NCI-H748 (cell line): ENCODE data around the gene EFNA5.

Experiments
- DNase-seq: peaks from one replicate; lab custom pipeline; 2025; ENCODE audit not compliant: unreplicated experiment; lab: John Stamatoyannopoulos, UW

The EFNA5 gene

DNA sequence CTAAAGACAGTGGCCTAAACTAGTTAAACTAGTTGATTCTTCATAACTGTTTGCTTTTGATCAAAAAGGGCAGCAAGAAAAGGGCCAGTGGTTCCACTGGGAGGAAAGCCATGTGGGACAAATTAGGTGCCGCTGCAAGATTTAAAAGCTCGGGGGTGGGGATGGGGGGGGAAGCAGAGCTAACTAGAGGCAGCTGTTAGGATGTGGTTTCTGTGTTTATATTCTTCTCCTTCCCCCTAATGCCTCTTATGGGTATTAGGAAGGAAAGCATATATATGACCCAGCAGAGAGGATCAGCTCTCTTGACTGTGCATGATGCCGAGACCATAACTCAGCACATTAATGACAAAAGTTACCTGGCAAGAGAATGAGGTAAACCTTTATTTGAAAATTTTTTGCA, 65.7 kb downstream of the EFNA5 start:
- no peak for DNase-seq

DNA sequence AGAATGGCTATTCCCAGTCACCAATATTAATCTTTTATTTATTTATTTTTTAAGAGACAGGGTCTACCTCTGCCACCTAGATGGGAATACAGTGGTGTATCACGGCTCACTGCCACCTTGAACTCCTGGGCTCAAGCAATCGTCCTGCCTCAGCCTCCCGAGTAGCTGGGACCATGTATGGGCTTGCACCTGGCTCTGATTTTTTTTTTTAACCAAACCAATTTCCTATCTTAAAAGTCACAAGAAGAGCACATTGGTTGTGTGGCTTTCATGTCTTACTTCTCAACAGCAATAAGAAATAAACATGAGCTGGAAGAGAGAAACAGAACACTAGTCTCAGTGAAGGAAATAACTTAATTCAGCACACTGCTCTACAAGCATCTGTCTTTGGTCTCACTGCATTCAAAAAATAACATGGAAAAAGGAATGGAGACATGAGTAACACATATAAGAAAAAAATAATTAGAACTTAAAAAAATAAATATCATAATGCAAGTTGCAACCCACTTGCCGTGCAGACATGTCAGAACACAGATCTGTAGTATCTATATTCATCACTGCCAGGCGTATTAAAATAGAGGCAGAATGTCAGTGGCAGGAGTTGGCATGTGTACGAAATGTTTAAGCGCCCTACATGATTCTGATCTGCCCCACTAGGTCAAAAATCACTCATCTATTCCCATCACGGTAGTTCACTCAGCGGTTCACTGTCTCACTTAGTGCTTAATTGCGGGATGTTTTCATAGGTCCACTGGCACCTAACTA, 66.4 kb downstream of the EFNA5 start:
- DNase-seq: no peak

DNA sequence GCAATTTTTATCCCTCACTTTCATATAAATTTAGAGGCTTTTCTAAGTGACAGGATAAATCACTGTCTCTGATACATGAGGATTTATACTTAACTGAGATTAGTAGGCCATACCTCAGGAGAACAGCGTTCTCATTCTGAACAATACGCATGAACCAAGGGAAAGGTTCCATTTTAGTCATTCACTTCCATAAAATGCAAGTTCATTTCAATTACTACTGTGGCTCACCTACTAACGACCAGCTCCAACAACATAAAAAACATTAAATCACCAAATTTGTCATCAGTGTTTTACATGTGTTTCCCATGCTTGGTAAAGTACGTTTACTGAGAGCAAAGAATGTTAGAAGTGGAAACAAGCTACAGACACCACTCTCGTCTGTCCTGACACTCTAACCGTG, 67.4 kb downstream of the EFNA5 start:
- DNase-seq: no peak

DNA sequence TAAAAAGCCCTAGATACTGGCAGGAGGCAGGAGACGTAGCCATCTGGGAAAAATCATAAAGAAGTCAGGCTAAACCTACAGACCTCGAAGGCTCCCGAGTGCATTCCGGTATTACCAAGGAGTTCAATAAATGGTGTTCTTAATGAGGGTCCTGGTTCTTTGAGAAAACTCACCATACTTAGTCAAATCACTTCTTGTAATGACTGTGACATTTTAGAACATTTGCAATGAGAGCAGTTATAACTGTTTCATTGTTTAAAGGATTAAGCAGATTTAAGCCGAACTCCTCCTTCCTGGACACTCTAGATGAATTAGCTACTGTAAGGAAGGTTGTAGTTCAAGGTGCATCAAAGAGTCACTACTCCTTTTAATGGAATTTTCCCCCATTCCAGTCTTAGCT, 67.8 kb downstream of the EFNA5 start:
- DNase-seq: no peak

- DNase-seq: no peak
Observed at GRCh38 chr5:107601076-107601475, 69.7 kb downstream of the EFNA5 start.

GRCh38 chr5:107598958-107599357, 71.8 kb downstream of the EFNA5 start:
- peak; percentile 26 for DNase-seq

DNA sequence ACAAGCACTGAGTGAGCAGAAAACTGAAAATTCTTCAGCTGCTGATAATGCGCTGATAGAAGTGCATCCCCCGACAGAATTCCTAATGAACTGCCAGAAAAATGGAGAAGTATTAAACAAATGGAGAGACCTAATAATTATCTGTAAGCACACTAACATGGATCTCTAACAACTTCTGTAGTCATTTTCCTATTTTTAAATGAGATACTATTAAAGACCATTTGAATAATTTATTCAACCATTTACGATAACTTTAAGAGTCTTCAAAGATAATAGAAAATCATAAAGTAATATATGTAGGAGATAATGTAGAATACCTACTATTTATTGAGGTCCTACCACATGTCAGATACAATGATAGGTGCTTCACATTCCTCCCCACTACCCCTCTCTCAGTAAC, 72.9 kb downstream of the EFNA5 start:
- DNase-seq: no peak

DNA sequence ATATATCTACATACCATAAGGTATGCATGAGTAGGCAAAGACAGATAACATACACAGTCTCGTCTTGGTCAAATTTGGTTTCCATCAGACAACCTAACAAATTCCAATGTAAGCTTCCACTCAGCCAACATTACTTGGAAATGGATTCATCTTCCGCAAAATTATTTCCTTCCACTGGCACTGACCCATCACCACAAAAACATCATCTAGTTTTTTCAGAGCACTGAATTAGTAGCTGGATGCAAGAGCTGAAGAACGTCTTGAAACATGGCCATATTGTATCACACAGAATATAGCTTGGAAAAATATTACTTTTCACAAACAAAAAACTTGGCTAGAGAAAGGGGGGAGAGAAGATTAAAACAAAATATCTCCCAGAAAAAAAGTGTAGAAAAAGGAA, 73.5 kb downstream of the EFNA5 start:
- no peak for DNase-seq

- no peak for DNase-seq
Observed at GRCh38 chr5:107594253-107595045, 76.3 kb downstream of the EFNA5 start.

- no peak for DNase-seq
Observed at GRCh38 chr5:107593009-107593408, 77.7 kb downstream of the EFNA5 start.

DNA sequence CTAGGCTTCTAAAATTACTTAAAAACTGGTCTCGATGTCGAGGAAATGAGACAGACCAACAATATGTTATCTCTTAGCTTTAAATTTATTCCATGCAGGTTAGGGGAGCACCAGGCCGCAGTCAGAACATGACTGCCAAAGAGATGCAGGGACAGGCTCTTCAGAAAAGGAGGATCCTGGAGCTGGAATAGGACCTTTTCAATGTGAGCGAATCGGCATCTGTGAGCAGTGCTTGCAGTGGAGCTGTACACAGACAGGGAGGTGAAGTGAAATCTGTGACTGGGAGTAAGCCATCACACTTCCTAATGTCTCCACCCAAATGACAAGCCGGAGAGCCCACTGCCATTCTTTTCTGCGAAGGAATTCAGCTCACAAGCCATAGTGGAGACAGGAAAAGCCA, 78.2 kb downstream of the EFNA5 start:
- no peak for DNase-seq

- DNase-seq: no peak
Observed at GRCh38 chr5:107590686-107591085, 80.1 kb downstream of the EFNA5 start.

DNA sequence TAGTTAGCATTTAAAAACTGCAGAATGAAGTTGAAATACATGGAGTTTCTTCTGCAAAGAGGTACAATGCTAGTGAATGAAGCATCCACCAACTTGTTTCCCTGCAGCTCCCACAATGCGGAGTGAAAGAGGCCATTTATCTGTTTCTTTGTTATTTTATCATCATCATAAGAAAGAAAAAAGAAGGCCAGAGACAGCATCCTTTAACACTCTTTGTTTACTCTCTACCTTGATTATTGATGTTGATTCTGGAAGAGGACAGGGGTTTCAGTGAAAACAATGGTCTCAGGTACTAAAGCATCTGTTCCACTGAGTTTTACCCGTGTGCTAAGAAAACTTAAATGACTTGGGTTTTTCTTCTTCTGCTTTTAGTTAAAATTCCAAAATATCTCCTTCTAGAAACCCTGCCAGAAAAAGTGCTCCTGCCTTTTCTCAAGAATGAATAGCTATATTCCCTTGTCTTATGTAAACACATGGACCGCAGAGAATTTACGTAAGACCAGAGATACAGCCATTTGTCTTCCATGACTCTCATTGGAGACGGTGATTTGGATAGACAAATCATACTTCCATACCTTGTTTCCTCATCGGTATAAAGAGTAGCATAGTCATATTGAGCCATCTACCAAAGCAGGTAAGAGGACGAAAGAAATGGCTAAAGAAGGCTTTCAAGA, 81.1 kb downstream of the EFNA5 start:
- no peak for DNase-seq

DNA sequence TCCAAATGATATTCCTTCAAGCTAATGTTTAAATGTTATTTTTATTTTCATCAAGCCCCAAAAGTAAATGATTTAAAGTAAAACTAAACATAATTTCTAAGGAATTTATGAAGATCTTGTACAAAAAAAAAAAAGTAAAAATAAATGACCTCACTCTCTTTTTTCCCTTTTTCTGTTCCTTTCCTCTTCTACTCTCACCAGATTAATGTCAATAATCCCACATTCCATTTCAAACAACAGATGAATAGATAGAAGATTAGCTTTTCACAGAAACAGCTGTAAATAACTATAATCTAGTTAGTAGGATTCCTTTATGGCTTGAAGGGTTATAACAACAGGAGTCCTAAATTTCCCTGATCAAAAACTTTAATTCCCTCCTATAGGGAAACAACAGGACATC, 88.1 kb downstream of the EFNA5 start:
- DNase-seq: no peak

GRCh38 chr5:107580889-107581820, 89.6 kb downstream of the EFNA5 start:
- no peak for DNase-seq

DNA sequence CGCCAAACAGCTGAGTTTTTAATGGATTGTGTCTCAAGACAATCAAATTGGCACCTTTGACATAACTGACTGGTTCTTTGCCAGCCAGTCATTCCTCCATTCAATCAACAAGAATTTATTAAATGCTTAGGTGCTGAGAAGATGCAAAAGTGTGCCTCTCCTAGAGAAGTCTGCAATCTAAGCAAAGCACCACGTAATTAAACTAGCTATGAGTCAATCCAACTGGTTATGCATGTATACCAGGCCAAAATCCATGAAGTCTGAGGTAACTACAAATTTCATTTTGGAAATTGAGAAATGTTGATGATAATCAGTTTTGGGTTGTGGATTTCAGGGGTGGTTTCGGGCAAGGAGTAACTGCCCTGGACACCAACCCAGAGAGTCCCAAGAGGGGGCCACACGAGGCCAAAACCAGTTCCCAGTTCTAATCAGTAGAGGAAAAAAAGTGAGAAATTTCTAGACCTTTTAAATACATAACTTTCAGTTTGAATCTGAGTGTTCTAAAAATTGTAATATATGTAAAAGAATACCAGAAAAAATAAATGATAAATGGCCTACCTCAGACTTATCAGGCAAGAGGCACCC, 92.6 kb downstream of the EFNA5 start:
- no peak for DNase-seq

GRCh38 chr5:107577394-107577950, 93.3 kb downstream of the EFNA5 start:
- no peak for DNase-seq

DNA sequence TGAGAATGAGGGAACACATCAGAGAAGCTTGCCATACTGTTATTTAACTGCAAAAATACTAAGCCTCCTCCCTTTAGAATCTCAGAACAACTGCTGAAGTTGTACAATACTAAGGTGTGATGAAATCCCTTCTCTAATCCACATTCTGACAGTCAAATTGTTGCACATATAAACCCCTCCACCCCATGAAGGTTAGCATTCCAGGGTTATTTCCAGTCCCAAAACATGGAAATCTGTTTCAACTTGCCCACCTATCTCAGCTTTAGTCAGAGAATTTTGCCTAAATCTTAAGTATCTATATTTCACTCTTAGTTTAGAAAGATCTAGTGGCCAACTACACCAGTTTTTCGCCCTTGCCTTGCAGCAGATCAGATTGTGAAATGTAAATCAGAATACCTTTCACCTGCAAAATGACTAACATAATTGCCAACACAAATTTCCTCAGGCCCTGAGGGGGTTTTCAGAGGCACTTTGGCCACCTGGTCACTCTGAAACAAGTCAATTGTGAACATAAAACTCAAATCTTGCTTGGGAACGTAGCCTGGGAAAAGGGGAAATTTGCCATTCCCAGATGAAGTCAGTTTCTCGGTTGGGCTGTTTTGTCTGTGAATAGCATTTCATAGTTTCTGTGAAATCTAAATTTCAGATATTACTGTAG, 93.9 kb downstream of the EFNA5 start:
- DNase-seq: no peak

DNA sequence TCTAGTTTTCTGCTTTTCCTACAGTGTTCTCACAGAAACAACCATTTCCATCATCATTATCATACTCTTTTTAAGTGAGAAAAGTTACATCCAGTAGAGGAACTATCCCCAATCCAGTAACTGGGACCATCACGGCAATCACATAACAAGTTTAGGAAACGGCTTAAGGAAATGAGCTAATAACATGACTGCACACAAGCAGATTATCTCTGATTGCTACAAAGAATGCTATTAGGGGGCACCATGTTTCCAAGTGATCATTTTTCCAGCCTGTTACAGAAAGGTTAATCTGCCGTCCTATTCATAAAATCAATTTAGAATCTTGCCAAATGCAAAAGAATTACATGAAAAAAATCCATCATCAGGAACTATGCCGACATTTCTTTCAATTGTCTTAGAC, 94.6 kb downstream of the EFNA5 start:
- DNase-seq: no peak

GRCh38 chr5:107574287-107574686, 96.5 kb downstream of the EFNA5 start:
- DNase-seq: no peak
